GM23338 (cell line): ENCODE measurements around the gene PDIA2. TPM values are rescaled to one million over a fixed set of nuclear protein-coding genes. Genes with fewer than 3 reads are reported as not detected.
A peak's percentile ranks its signal among the peaks of the same experiment; 100 is the strongest.
"Not testable (repeated sequence)": the region's sequence is repeated elsewhere in the genome, so short reads cannot be mapped to it uniquely, and the experiment has no call there.

ENCODE experiments used
- ATAC-seq: fragments of 200-7000 bp; cut with Tn5 transposase; 3 replicates; pipeline ENCODE4 v1.9.1; 2020
- DNase-seq: peaks from one replicate; pipeline ENCODE4 v3.0.0-alpha.2; 2015; ENCODE audit warnings: low spot score
- H2AFZ ChIP-seq: fragments of 200-600 bp; sonication (generic); 2 replicates; pipeline ENCODE4 v1.8.0; 2016; ENCODE audit warnings: antibody characterized with exemption, mild to moderate bottlenecking, moderate library complexity
- H3F3A ChIP-seq: fragments of 200-600 bp; sonication (generic); replicated peaks from 2 replicates; pipeline ENCODE4 v1.8.0; 2017; ENCODE audit warnings: antibody characterized with exemption, mixed run types, low read depth
- H3K27ac ChIP-seq: fragments of 200-600 bp; sonication (generic); 2 replicates; pipeline ENCODE4 v1.6.1; 2016; ENCODE audit warnings: low read depth
- H3K27me3 ChIP-seq: fragments of 200-600 bp; sonication (generic); 2 replicates; pipeline ENCODE4 v1.8.0; 2016; ENCODE audit warnings: mild to moderate bottlenecking, mixed run types, moderate library complexity; ENCODE audit not compliant: insufficient read depth
- H3K36me3 ChIP-seq: fragments of 200-600 bp; sonication (generic); 2 replicates; pipeline ENCODE4 v1.8.0; 2016; ENCODE audit warnings: mild to moderate bottlenecking; ENCODE audit not compliant: insufficient read depth
- H3K4me1 ChIP-seq: fragments of 200-600 bp; sonication (generic); 2 replicates; pipeline ENCODE4 v1.8.0; 2016; ENCODE audit warnings: mild to moderate bottlenecking, moderate library complexity; ENCODE audit not compliant: insufficient read depth
- H3K4me2 ChIP-seq: fragments of 200-600 bp; sonication (generic); 2 replicates; pipeline ENCODE4 v1.7.1; 2017; ENCODE audit warnings: mixed run types
- H3K4me3 ChIP-seq: fragments of 200-600 bp; sonication (generic); 2 replicates; pipeline ENCODE4 v1.6.1; 2016; ENCODE audit warnings: mixed run types
- H3K79me2 ChIP-seq: fragments of 200-600 bp; sonication (generic); replicated peaks from 2 replicates; pipeline ENCODE4 v1.8.0; 2017; ENCODE audit warnings: mild to moderate bottlenecking; ENCODE audit not compliant: insufficient read depth
- H3K9me2 ChIP-seq: fragments of 200-600 bp; sonication (generic); 2 replicates; pipeline ENCODE4 v1.8.0; 2017; ENCODE audit not compliant: insufficient read depth
- H4K20me1 ChIP-seq: fragments of 200-600 bp; sonication (generic); replicated peaks from 2 replicates; pipeline ENCODE4 v1.8.0; 2017; ENCODE audit warnings: mild to moderate bottlenecking; ENCODE audit not compliant: insufficient read depth
- H3K27ac Mint-ChIP-seq: 2 replicates; pipeline ENCODE4 v1.8.0; 2020; ENCODE audit warnings: inconsistent platforms, mild to moderate bottlenecking, moderate library complexity, mixed read lengths
- H3K27me3 Mint-ChIP-seq: 3 replicates; pipeline ENCODE4 v1.8.0; 2022; ENCODE audit warnings: low read depth, mild to moderate bottlenecking, moderate library complexity, mixed read lengths, inconsistent platforms; ENCODE audit not compliant: insufficient read depth, poor library complexity
- H3K36me3 Mint-ChIP-seq: 3 replicates; pipeline ENCODE4 v1.8.0; 2021; ENCODE audit warnings: low read depth, mild to moderate bottlenecking, inconsistent platforms, moderate library complexity, mixed read lengths
- H3K4me1 Mint-ChIP-seq: 3 replicates; pipeline ENCODE4 v1.8.0; 2020; ENCODE audit warnings: mild to moderate bottlenecking, inconsistent platforms, mixed read lengths
- H3K4me3 Mint-ChIP-seq: 3 replicates; pipeline ENCODE4 v1.8.0; 2021; ENCODE audit warnings: moderate library complexity, mild to moderate bottlenecking, inconsistent platforms, mixed read lengths
- H3K9me3 Mint-ChIP-seq: 3 replicates; pipeline ENCODE4 v1.8.0; 2020; ENCODE audit warnings: moderate library complexity, mild to moderate bottlenecking, inconsistent platforms, mixed read lengths
- CTCF ChIP-seq, 2 experiments: fragments of 200-600 bp in 1 of 2; sonication (generic) in 1 of 2; conservative IDR thresholded peaks; 2 replicates each; pipeline versions ENCODE4 v1.5.1 to v1.6.1; 2016 to 2017; ENCODE audit warnings: antibody characterized with exemption in 2 of 2, low read depth in 2 of 2, mild to moderate bottlenecking in 2 of 2, moderate library complexity in 1 of 2
- EZH2phosphoT487 ChIP-seq: fragments of 200-600 bp; sonication (generic); IDR thresholded peaks from one replicate; pipeline ENCODE4 v1.8.1; 2018; ENCODE audit warnings: antibody characterized with exemption; ENCODE audit not compliant: unreplicated experiment
- JUNB ChIP-seq: IDR thresholded peaks from one replicate; pipeline ENCODE4 v1.6.1; 2016; ENCODE audit warnings: antibody characterized with exemption; ENCODE audit not compliant: unreplicated experiment
- POLR2AphosphoS5 ChIP-seq: IDR thresholded peaks from 2 replicates; pipeline ENCODE4 v1.6.1; 2016; ENCODE audit warnings: antibody characterized with exemption, low read depth
- REST ChIP-seq: IDR thresholded peaks from one replicate; pipeline ENCODE4 v1.6.1; 2018; ENCODE audit warnings: antibody characterized with exemption; ENCODE audit not compliant: unreplicated experiment
- polyA plus RNA-seq: library from polyadenylated mRNA; unstranded; fragments of >200 nt; fragmentation: Nextera tagmentation; extraction: Ambion mirVana; gene quantifications from 2 replicates; pipeline ENCODE4 v1.2.1, GENCODE V29; 2016
- total RNA-seq: library from RNA; depleted of rRNA; stranded (reverse); fragments of >200 nt; shearing (Covaris generic); gene quantifications from 2 replicates; pipeline ENCODE4 v1.2.3, GENCODE V29; 2014

The PDIA2 gene
- total and polyA plus RNA-seq, 2 experiments from 2014 or later: 0.39 to 0.87 TPM

DNA sequence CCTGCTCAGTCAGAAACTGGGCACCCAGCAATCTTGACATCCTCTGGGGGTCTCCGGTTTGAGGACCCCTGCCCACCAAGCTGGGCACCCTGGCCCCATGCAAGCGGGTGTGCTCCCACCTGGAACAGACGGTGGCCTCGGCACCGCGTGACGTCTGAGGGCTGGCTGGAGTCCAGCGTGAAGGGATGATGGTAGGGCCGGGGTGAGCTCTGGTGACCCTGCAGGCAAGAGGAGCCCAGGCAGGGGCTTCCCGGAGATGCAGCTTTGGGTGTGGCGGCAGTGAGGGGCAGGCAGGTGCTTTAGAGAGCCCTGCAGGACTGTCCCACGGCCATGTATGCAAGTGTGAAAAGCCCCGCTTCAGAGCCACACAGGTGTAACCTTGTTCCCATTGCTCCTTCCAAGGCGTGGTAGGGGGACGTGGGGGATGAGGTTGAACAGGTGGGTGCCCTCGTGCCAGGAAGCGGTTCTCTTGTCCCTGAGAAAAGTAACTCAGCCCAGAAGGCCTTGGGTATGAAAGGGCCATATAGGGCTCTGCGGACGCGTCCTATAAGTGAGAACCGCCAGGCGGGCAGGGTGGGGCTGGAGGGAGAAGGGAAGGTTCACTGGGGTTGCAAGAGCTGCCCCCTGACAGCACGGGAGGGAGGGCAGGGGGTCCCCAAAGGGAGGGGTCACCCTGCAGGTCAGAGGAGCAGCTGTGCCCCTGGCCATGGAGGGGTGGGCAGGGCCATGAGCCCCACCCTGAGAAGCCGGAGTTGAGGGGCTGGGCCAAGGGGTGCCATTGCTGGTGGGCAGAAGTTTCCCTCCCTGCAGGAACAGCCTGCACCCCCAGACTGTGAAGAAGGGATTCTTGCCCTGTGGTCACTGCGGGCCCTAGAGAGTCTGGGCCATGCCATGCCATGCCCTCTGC lies 16.5 kb upstream of the PDIA2 start (continued):
- TF ChIP-seq REST (no peak), JUNB (no peak), EZH2phosphoT487 (no peak), CTCF (conservative IDR thresholded peaks at IDR 0.05; ENCODE audit: low read depth in 2 of 2) (no peak)

DNA sequence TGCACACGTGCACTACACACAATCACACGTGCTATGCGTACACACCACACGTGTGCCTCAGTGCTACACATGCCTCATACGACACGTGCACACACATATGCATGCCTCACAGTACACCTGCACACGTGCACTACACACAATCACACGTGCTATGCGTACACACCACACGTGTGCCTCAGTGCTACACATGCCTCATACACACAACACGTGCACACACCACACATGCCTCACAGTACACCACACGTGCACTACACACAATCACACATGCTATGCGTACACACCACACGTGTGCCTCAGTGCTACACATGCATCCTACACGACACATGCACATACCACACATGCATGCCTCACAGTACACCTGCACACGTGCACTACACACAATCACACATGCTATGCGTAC lies 15.4 kb upstream of the PDIA2 start:
- H4K20me1 ChIP-seq, H3K4me3 ChIP-seq, H3K4me2 ChIP-seq, H3K27me3 ChIP-seq, H3K27ac Mint-ChIP-seq, H3K79me2 ChIP-seq, H3K9me2 ChIP-seq, H3K4me1 ChIP-seq, H2AFZ ChIP-seq, ATAC-seq, H3K36me3 Mint-ChIP-seq, H3F3A ChIP-seq, H3K9me3 Mint-ChIP-seq, H3K36me3 ChIP-seq, DNase-seq, H3K4me1 Mint-ChIP-seq, H3K27ac ChIP-seq, H3K4me3 Mint-ChIP-seq: not testable (repeated sequence)
- TF ChIP-seq POLR2AphosphoS5: 0 out of 2 replicates have a peak, but pooled peaks have one; percentile 4
- H3K27me3 Mint-ChIP-seq: peaks cover 10% of the 10 kb centered on the region
